Dermis microvascular lymphatic vessel endothelial cell (primary cell): ENCODE results near the gene UQCR11. TPM values are rescaled to one million over a fixed set of nuclear protein-coding genes. Genes with fewer than 3 reads are reported as not detected.
"Not testable (repeated sequence)": the region's sequence is repeated elsewhere in the genome, so short reads cannot be mapped to it uniquely, and the experiment has no call there.

ENCODE experiments used
- DNase-seq, 2 donors: peaks; one replicate each; pipeline versions ENCODE4 v3.0.0 to v3.0.0-alpha.2; 2010; ENCODE audit warnings: low read depth in 2 of 2
- total RNA-seq: library from RNA; depleted of rRNA; stranded (reverse); fragments of >200 nt; gene quantifications from 2 replicates; pipeline ENCODE4 v1.2.1, GENCODE V29; 2014

The UQCR11 gene
- 82.4 and 109 TPM in 2 replicates for total RNA-seq

GRCh38 chr19:1605236-1606137 is at the start of gene UQCR11:
TSS of gene UQCR11 (minus strand) at chr19:1605462. CDS start at chr19:1605409, 53 bp downstream.
- peak; percentile 91 to 97 for DNase-seq

- DNase-seq, result no peak
Observed at GRCh38 chr19:1654178-1654792, 49.0 kb upstream of the UQCR11 start.

GRCh38 chr19:1653300-1653628 is 48.0 kb upstream of the UQCR11 start:
- DNase-seq, result no peak

- peak; percentile 98 to 99 for DNase-seq
Observed at GRCh38 chr19:1652471-1653299, 47.4 kb upstream of the UQCR11 start, which contains the start of gene TCF3. TSS of gene TCF3 (minus strand) at chr19:1652615. CDS start at chr19:1650248, 2,367 bp downstream.

- DNase-seq, result peak in 1 of 2 donors; percentile 65
Observed at GRCh38 chr19:1651568-1652291, 46.5 kb upstream of the UQCR11 start.

- DNase-seq, result peak in 1 of 2 donors; percentile 42
Observed at GRCh38 chr19:1650650-1651567, 45.6 kb upstream of the UQCR11 start.

GRCh38 chr19:1649706-1650649 is 44.7 kb upstream of the UQCR11 start:
- DNase-seq, result no peak

GRCh38 chr19:1648920-1649541 is 43.8 kb upstream of the UQCR11 start:
- DNase-seq, result no peak

GRCh38 chr19:1648459-1648849 is 43.2 kb upstream of the UQCR11 start:
- DNase-seq, result no peak

GRCh38 chr19:1647501-1648458 is 42.5 kb upstream of the UQCR11 start:
- no peak for DNase-seq

GRCh38 chr19:1646659-1647453 is 41.6 kb upstream of the UQCR11 start:
- no peak for DNase-seq

GRCh38 chr19:1646149-1646548 is 40.9 kb upstream of the UQCR11 start:
- no peak for DNase-seq

GRCh38 chr19:1645299-1645698 is 40.0 kb upstream of the UQCR11 start:
- no peak for DNase-seq

GRCh38 chr19:1644070-1644469 is 38.8 kb upstream of the UQCR11 start:
- no peak for DNase-seq

GRCh38 chr19:1640893-1641448 is 35.7 kb upstream of the UQCR11 start:
- DNase-seq, result not testable (repeated sequence)
